ENCODE results near the gene TLE4.
"Not testable (repeated sequence)": the region's sequence is repeated elsewhere in the genome, so short reads cannot be mapped to it uniquely, and the experiment has no call there.

Gene TLE4

DNA sequence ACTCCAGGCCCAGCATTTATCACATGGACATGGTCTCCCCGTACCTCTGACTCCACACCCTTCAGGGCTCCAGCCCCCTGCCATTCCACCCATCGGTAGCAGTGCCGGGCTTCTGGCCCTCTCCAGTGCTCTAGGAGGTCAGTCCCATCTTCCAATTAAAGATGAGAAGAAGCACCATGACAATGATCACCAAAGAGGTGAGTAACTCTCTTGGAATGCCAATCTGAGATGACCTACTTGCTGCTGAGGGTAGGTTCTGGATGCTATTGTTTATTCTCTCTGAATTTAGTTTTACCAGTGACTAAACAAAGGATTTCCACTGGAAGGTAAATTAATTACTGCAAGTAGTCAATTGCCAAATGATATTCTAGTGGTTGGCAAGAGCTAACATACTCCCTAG, 80.8 kb downstream of the TLE4 start:
- Mint-ChIP-seq H3K4me1 (peaks cover 6% of the 10 kb centered on the region), H3K36me3 (ENCODE audit: low read depth) (peaks cover 37% of the 10 kb centered on the region), H3K27ac (no peak overlapping the region), H3K27me3 (no peaks in the 10 kb centered on the region), H3K4me3 (no peak overlapping the region), H3K9me3 (no peaks in the 10 kb centered on the region)
- DNase-seq = no peak
- no peak for ATAC-seq

DNA sequence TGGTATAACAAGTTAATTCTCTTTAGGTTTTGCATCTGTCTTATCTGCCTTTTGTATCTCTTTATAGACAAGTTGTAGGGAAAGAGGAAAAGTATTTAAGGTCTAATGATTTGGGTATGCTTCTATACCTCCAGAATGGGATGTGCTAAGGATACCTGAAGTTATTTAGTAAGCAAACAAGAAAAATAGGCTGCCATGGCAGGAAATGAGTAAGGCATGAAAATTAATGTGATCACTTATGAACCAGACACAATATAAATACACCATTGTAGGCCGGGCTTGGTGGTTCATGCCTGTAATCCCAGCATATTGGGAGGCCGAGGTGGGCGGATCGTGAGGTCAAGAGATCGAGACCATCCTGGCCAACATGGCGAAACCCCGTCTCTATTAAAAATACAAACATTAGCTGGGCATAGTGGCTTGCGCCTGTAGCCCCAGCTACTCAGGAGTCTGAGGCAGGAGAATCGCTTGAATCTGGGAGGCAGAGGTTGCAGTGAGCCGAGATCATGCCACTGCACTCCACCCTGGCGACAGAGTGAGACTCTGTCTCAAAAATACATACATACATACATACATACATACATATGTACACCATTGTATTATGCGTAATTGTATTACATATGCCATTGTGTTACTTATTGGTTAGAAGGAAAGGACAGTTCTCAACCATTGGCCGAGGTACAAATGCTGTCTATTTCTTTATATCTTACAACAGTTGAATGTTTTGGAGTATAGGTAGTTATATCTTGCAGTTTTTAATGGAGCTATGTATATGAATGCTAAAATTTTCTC, 83.0 kb downstream of the TLE4 start:
- not testable (repeated sequence) for H3K9me3 Mint-ChIP-seq, H3K27ac Mint-ChIP-seq, H3K27me3 Mint-ChIP-seq, H3K4me3 Mint-ChIP-seq, DNase-seq, ATAC-seq
- peaks cover 22% of the 10 kb centered on the region for H3K4me1 Mint-ChIP-seq
- peaks cover 38% of the 10 kb centered on the region for H3K36me3 Mint-ChIP-seq (ENCODE audit: low read depth)

DNA sequence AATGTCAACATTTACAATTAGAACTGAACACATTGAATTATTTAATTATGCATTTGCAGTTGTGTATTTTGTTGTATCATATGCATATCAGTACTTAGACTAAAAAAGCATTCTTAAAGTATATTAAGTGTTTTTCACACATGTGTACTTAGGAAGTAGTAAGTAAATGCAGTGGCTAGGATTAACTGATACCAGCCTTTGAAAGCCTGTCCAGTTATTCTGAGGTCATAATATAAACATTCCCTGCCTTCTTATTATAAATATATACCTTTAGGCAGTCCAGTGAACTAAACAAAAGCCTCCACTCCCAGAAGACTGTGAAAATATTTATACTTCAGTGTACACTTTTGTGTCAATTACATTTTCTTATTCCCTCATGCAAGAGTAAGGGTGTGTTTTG, 83.8 kb downstream of the TLE4 start:
- Mint-ChIP-seq H3K27me3 (no peaks in the 10 kb centered on the region), H3K4me3 (no peak overlapping the region), H3K9me3 (no peaks in the 10 kb centered on the region), H3K36me3 (ENCODE audit: low read depth) (peaks cover 37% of the 10 kb centered on the region), H3K4me1 (peaks cover 24% of the 10 kb centered on the region), H3K27ac (no peak overlapping the region)
- ATAC-seq = no peak
- no peak for DNase-seq

DNA sequence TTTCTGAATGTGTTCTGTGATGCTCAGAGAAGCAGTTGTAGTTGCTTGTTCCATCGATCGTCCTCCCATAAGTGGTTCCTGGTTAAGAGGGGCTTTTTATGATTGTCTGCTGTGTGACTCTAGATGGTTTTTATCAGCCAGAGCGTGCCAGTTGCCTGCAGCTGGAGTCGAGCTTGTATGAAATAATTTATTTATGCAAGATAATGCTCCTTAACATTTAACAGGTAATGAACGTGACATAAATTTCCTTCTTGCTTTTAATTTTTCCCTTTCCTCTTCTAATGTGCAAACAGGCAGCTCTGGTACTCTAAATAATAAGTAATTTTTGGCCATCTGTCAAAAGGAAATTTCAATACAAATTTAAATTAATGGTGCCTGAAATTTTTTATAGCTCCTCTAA, 84.4 kb downstream of the TLE4 start:
- Mint-ChIP-seq H3K4me1 (peaks cover 23% of the 10 kb centered on the region), H3K27ac (no peak overlapping the region), H3K36me3 (ENCODE audit: low read depth) (peaks cover 37% of the 10 kb centered on the region), H3K4me3 (no peak overlapping the region), H3K27me3 (no peaks in the 10 kb centered on the region), H3K9me3 (no peaks in the 10 kb centered on the region)
- no peak for DNase-seq
- no peak for ATAC-seq

DNA sequence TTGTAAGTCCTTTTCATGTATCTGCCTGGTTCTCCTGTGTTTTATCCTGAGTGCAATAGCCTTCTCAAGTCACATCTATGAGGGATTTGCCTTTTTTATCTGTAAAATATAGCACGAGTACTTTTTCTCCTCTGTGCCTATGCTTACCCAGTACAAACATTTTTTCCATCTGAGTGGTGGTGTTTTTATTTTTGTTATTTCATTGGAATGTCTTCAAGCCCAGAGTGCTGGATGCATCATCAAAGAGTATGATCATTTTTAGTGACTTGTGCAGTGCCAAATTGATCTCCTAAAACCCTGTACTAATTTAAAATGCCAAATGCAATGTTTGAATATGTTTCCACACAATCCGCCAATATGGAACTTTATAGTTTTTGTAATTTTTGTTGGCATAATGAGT, 86.1 kb downstream of the TLE4 start:
- no peak for ATAC-seq
- peaks cover 35% of the 10 kb centered on the region for H3K36me3 Mint-ChIP-seq (ENCODE audit: low read depth)
- no peaks in the 10 kb centered on the region for H3K27me3 Mint-ChIP-seq
- peaks cover 34% of the 10 kb centered on the region for H3K4me1 Mint-ChIP-seq
- H3K4me3 Mint-ChIP-seq = no peak overlapping the region
- no peak overlapping the region for H3K27ac Mint-ChIP-seq
- H3K9me3 Mint-ChIP-seq = no peaks in the 10 kb centered on the region
- DNase-seq = no peak

DNA sequence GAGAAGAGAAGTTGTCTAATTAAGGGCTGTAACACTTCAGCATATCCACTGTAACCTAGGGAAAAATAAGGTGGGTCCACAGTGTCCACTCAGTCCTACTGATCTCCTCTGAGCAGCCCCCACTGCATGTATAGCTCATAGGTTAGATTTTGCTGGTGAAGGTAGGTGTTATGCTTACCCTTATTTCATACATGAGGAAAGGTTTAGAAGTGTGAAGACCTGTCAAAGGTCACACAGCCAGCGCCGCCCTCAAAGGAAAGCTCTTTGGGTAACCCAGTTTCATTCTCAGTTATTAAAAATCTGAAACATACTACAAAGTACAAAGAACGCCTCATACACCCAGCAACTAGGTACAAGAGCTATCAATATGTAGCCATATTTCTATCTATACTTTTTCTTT, 87.2 kb downstream of the TLE4 start:
- no peak overlapping the region for H3K27ac Mint-ChIP-seq
- peak; percentile 33 for DNase-seq
- peaks cover 26% of the 10 kb centered on the region for H3K36me3 Mint-ChIP-seq (ENCODE audit: low read depth)
- H3K4me1 Mint-ChIP-seq = peaks cover 42% of the 10 kb centered on the region
- no peaks in the 10 kb centered on the region for H3K27me3 Mint-ChIP-seq
- ATAC-seq = peak; percentile 98
- H3K4me3 Mint-ChIP-seq = no peak overlapping the region
- H3K9me3 Mint-ChIP-seq = no peaks in the 10 kb centered on the region

DNA sequence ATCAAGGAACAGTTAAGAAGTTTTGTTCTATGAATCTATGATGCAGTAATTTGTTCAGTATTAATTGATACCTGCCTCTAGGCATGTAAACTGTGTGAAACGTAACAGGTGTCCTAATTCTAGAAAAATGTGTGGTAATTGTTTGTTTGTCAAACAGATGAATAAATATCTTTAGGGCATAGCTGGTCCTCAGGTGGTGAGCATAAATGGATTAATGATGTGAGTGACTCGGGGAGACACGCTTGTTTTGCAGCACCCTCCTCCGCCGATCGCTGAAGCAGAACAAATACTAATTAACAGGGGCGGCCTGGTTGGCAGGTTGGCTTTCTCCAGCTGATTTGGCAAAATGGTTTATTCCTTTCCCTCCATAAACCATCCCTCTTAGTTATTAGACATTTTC, 88.8 kb downstream of the TLE4 start:
- ATAC-seq (no peak), DNase-seq (no peak)
- no peaks in the 10 kb centered on the region for H3K9me3 Mint-ChIP-seq
- H3K4me1 Mint-ChIP-seq = peaks cover 52% of the 10 kb centered on the region
- peaks cover 18% of the 10 kb centered on the region for H3K36me3 Mint-ChIP-seq (ENCODE audit: low read depth)
- H3K27me3 Mint-ChIP-seq = no peaks in the 10 kb centered on the region
- H3K4me3 Mint-ChIP-seq = no peak overlapping the region
- H3K27ac Mint-ChIP-seq = no peak overlapping the region

DNA sequence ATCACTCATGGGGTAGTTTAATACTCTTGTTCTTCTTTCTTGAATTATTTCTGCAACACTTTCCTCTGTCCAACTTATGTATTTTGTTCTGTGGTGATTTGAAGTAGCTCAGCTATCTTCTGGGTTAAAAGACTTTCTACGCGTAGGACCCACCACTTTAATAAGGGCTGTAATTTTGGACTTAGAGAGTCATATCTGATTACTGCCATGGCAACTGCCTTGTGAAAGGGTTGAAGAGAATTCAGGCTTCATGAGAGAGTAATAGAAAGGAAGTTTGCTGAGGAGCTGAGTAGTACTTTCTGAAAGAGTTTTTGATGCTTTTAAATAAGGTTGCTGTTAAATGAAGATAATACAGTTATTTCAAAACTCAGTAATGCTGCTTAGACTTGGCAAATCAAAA, 89.5 kb downstream of the TLE4 start:
- Mint-ChIP-seq H3K4me3 (no peak overlapping the region), H3K27me3 (no peaks in the 10 kb centered on the region), H3K4me1 (peaks cover 56% of the 10 kb centered on the region), H3K36me3 (ENCODE audit: low read depth) (peaks cover 14% of the 10 kb centered on the region), H3K27ac (no peak overlapping the region), H3K9me3 (no peaks in the 10 kb centered on the region)
- ATAC-seq (no peak), DNase-seq (no peak)

DNA sequence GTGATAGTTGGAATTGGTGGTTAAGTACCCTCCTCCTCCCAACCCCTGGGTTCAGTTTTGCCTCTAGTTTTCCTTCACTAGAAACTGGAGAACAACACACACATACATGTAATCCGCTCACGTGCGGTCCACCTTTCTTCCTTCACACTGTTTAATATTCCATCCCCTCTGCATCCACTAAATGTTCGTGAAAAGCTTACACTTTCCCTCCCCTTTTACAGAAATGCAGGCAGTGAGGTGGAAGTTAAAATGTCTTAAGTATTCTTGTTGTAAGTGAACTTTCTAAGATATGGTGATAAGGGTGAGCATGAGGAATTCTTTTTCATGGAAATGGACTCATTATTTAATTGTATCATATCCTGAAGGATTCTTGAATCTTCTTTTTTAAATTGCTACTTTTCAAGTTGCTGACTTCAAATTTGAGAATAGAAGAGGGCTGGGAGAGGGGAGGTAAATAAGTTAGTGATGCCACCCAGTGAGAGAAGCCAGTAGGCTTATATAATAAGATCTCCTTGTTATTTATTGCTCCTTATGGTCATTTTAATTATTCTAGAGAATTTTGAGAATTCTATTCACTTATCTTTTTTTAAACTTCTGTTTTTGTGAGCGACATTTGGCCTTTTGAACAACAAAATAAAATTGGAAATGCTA, 90.2 kb downstream of the TLE4 start:
- ATAC-seq = no peak
- peak overlapping the region; percentile 49 for H3K27ac Mint-ChIP-seq

DNA sequence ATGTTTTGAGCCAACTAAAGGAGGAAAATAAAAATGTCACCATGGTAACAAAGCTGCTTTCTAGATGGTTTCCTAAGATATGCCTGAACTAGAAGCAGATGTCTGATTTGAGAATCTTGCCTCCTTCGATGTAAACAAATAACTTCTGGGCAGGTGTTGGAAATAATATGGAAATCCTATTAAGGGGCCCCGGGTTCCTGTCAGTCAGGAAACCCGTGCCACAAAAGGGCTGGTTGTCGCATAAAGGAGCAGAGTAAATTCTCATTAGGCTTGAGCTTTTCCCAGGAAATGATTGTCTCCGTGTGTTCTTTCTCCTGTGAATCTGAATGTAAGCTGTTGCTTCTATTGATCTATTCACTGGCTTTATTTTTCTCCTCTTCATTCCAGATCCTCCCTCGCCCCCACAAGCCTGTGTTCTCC, 90.8 kb downstream of the TLE4 start:
- ATAC-seq (no peak), DNase-seq (no peak)
- H3K4me1 Mint-ChIP-seq = peaks cover 53% of the 10 kb centered on the region
- peaks cover 7% of the 10 kb centered on the region for H3K36me3 Mint-ChIP-seq (ENCODE audit: low read depth)
- H3K9me3 Mint-ChIP-seq = no peaks in the 10 kb centered on the region
- peak overlapping the region; percentile 8 for H3K4me3 Mint-ChIP-seq
- no peak overlapping the region for H3K27ac Mint-ChIP-seq
- H3K27me3 Mint-ChIP-seq = no peaks in the 10 kb centered on the region

More for the DNA sequence above, 90.2 kb downstream of the TLE4 start:
- peaks cover 56% of the 10 kb centered on the region for H3K4me1 Mint-ChIP-seq
- peaks cover 8% of the 10 kb centered on the region for H3K36me3 Mint-ChIP-seq (ENCODE audit: low read depth)
- DNase-seq = no peak
- H3K9me3 Mint-ChIP-seq = no peaks in the 10 kb centered on the region
- no peaks in the 10 kb centered on the region for H3K27me3 Mint-ChIP-seq
- H3K4me3 Mint-ChIP-seq = no peak overlapping the region

DNA sequence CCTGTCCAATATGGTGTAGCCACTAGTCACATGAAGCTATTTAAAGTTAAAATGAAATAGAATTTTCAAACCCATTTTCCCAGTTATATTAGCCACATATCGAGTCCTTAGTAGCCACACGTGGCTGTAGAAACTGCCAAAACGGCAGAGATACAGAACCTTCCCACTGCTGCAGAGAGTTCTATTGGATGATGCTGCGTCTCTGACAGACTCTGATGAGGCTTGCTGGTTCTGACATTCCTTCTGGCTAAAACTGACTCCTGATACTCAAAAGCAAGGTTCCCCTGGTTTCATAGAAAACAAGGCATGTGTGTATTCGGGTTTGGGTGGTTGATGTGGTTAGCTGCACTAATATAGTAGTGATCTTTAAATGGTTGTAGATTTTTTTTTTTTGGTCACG, 91.5 kb downstream of the TLE4 start:
- Mint-ChIP-seq H3K9me3 (no peaks in the 10 kb centered on the region), H3K4me3 (no peak overlapping the region), H3K27ac (no peak overlapping the region), H3K27me3 (no peaks in the 10 kb centered on the region), H3K36me3 (ENCODE audit: low read depth) (peaks cover 10% of the 10 kb centered on the region), H3K4me1 (peaks cover 47% of the 10 kb centered on the region)
- no peak for DNase-seq
- no peak for ATAC-seq

DNA sequence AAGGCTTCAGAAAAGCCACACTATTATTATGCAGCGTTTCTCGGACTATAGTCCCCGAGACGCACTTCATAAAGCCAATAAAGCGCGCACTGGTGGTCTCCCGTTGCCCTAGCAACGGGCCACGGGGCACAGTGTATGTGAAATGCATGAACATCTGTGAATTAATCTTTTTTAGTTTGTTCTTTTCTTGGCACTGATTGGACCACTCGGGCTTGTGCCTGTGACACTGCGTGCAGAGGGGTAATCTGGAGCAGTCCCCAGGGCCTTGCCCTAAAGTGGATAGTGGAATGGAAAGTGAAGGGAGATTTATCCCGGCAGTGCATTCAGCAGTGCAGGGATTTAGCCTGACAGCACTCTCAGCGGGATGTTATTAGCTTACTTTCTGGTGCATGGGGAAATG, 92.1 kb downstream of the TLE4 start:
- Mint-ChIP-seq H3K36me3 (ENCODE audit: low read depth) (peaks cover 10% of the 10 kb centered on the region), H3K9me3 (no peaks in the 10 kb centered on the region), H3K4me1 (peaks cover 41% of the 10 kb centered on the region), H3K27ac (no peak overlapping the region), H3K4me3 (no peak overlapping the region), H3K27me3 (no peaks in the 10 kb centered on the region)
- ATAC-seq (no peak), DNase-seq (no peak)

DNA sequence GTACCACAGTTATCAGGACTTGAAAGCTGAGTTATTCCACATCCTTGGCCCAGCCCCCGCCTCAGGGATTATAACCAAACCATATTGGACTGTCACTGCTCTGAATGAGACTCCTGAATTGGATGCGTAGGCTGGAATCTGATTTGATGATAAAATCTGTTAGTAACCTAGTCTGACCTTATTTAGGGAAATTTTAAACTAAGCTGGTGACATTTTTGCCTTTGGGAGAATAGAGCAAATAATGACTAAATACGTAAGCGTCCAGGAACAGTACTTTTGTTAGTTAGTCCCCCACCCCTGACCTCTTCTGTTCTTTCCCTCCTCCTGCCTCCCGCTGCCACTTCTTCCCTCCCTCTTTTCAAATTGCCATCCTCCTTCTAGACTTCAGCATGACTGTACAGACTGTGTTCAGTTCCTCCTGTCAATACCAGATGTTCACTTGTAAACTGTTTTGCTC, 92.6 kb downstream of the TLE4 start:
- ATAC-seq (no peak), DNase-seq (no peak)
- peaks cover 10% of the 10 kb centered on the region for H3K36me3 Mint-ChIP-seq (ENCODE audit: low read depth)
- H3K27ac Mint-ChIP-seq = no peak overlapping the region
- no peak overlapping the region for H3K4me3 Mint-ChIP-seq
- no peaks in the 10 kb centered on the region for H3K9me3 Mint-ChIP-seq
- peaks cover 37% of the 10 kb centered on the region for H3K4me1 Mint-ChIP-seq
- no peaks in the 10 kb centered on the region for H3K27me3 Mint-ChIP-seq

DNA sequence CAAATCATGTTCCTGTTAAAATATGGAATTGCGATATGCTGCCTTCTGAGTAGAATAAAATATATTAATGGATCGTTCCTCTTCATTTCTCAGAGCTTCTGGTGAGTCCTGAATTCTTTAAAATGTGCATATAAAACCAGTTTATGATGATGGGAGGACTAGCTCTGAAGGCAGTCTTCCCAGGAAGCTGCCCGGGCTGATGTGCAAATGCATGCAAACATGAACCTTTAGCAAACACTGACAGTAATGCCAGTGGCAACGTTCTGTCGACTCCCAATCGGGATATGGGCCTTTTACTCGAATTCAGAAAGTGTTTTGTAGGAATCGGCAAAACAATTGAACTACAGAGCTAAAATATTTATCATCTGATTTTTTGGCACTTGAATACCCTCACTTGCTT, 93.6 kb downstream of the TLE4 start:
- Mint-ChIP-seq H3K27me3 (no peaks in the 10 kb centered on the region), H3K36me3 (ENCODE audit: low read depth) (peaks cover 14% of the 10 kb centered on the region), H3K4me1 (peaks cover 42% of the 10 kb centered on the region), H3K27ac (no peak overlapping the region), H3K9me3 (no peaks in the 10 kb centered on the region), H3K4me3 (no peak overlapping the region)
- DNase-seq (no peak), ATAC-seq (no peak)

DNA sequence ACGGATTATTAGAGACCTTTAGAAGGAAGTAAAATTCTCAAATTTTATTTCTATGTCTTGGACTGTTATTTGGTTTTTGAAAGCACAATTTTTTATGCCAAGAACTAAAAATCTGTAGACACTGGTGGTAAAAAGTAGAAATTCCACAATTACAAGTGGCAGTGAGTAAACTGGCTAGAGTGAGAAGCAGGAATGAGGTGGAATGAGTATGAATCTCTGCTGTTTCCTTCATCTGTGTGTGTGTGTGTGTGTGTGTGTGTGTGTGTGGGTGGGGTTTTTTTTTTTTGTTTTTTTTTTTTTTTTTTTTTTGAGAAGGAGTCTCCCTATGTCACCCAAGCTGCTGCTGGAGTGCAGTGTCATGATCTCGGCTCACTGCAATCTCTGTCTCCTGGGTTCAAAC, 94.2 kb downstream of the TLE4 start:
- no peak overlapping the region for H3K4me3 Mint-ChIP-seq
- ATAC-seq = no peak
- no peak for DNase-seq
- H3K9me3 Mint-ChIP-seq = no peaks in the 10 kb centered on the region
- H3K4me1 Mint-ChIP-seq = peaks cover 45% of the 10 kb centered on the region
- H3K27me3 Mint-ChIP-seq = no peaks in the 10 kb centered on the region
- no peak overlapping the region for H3K27ac Mint-ChIP-seq
- peaks cover 19% of the 10 kb centered on the region for H3K36me3 Mint-ChIP-seq (ENCODE audit: low read depth)

Measured in activated naive CD8-positive, alpha-beta T cell treated with anti-CD3 and anti-CD28 coated beads, Interleukin-2, amount 50 U/mL, for 24 hours (primary cell).